Right lung (tissue), 10 donors: ENCODE measurements around the gene TPRKB. TPM values are rescaled to one million over a fixed set of nuclear protein-coding genes. Genes with fewer than 3 reads are reported as not detected.
"Not testable (repeated sequence)": the region's sequence is repeated elsewhere in the genome, so short reads cannot be mapped to it uniquely, and the experiment has no call there.

Source experiments
- DNase-seq, 2 donors: peaks; one replicate each; pipeline ENCODE4 v3.0.0-alpha.2; 2013
- long read RNA-seq, 8 donors: transcript quantifications; one replicate each; lab custom pipeline, GENCODE V29; 2026
- polyA plus RNA-seq, 5 donors: library from polyadenylated mRNA; unstranded; fragments of 120-200 nt; gene quantifications; one replicate each; pipeline versions ENCODE4 v1.2.1 to v1.2.3, GENCODE V29; 2013; ENCODE audit warnings: inconsistent platforms in 1 of 5, low replicate concordance in 1 of 5; ENCODE audit not compliant: insufficient read length in 5 of 5, insufficient read depth in 1 of 5

The TPRKB gene
- polyA plus RNA-seq: 10 to 100 TPM; 64.9 to 92.0 (median 75.2) TPM
- long read RNA-seq, donor 1, transcript TPRKB-201 (5 exons, 748 nt): major isoform, 17 of 78 reads
- long read RNA-seq, donor 1, transcript TPRKB-208 (2 exons, 730 nt): minor isoform, 9 of 78 reads
- long read RNA-seq, donor 1, partial matches to known transcripts: 38 of 78 reads
- long read RNA-seq, donor 1, other reads (novel, unspliced or antisense): 5 of 78 reads
- long read RNA-seq, donor 2, transcript TPRKB-201 (5 exons, 748 nt): major isoform, 11 of 36 reads
- long read RNA-seq, donor 2, transcript TPRKB-208 (2 exons, 730 nt): minor isoform, 5 of 36 reads
- long read RNA-seq, donor 2, partial matches to known transcripts: 17 of 36 reads
- long read RNA-seq, donor 2, other reads (novel, unspliced or antisense): 0 of 36 reads
- long read RNA-seq, donor 3, transcript TPRKB-208 (2 exons, 730 nt): minor isoform, 12 of 73 reads
- long read RNA-seq, donor 3, transcript TPRKB-201 (5 exons, 748 nt): major isoform, 22 of 73 reads
- long read RNA-seq, donor 3, partial matches to known transcripts: 26 of 73 reads
- long read RNA-seq, donor 3, other reads (novel, unspliced or antisense): 8 of 73 reads
- long read RNA-seq, donor 4, transcript TPRKB-201 (5 exons, 748 nt): major isoform, 8 of 31 reads
- long read RNA-seq, donor 4, partial matches to known transcripts: 17 of 31 reads
- long read RNA-seq, donor 4, other reads (novel, unspliced or antisense): 0 of 31 reads
- long read RNA-seq, donor 5, transcript TPRKB-203 (6 exons, 816 nt): minor isoform, 5 of 83 reads
- long read RNA-seq, donor 5, transcript TPRKB-201 (5 exons, 748 nt): major isoform, 24 of 83 reads
- long read RNA-seq, donor 5, transcript TPRKB-208 (2 exons, 730 nt): minor isoform, 10 of 83 reads
- long read RNA-seq, donor 5, transcript TPRKB-210 (4 exons, 798 nt): minor isoform, 6 of 83 reads
- long read RNA-seq, donor 5, partial matches to known transcripts: 30 of 83 reads
- long read RNA-seq, donor 5, other reads (novel, unspliced or antisense): 5 of 83 reads
- long read RNA-seq, donor 6, transcript TPRKB-208 (2 exons, 730 nt): minor isoform, 6 of 77 reads
- long read RNA-seq, donor 6, transcript TPRKB-203 (6 exons, 816 nt): minor isoform, 5 of 77 reads
- long read RNA-seq, donor 6, transcript TPRKB-201 (5 exons, 748 nt): major isoform, 32 of 77 reads
- long read RNA-seq, donor 6, partial matches to known transcripts: 22 of 77 reads
- long read RNA-seq, donor 6, other reads (novel, unspliced or antisense): 6 of 77 reads
- long read RNA-seq, donor 7, transcript TPRKB-201 (5 exons, 748 nt): major isoform, 10 of 27 reads
- long read RNA-seq, donor 7, partial matches to known transcripts: 6 of 27 reads
- long read RNA-seq, donor 7, other reads (novel, unspliced or antisense): 8 of 27 reads
- long read RNA-seq, donor 8, transcript TPRKB-201 (5 exons, 748 nt): major isoform, 8 of 28 reads
- long read RNA-seq, donor 8, partial matches to known transcripts: 13 of 28 reads
- long read RNA-seq, donor 8, other reads (novel, unspliced or antisense): 0 of 28 reads

DNA sequence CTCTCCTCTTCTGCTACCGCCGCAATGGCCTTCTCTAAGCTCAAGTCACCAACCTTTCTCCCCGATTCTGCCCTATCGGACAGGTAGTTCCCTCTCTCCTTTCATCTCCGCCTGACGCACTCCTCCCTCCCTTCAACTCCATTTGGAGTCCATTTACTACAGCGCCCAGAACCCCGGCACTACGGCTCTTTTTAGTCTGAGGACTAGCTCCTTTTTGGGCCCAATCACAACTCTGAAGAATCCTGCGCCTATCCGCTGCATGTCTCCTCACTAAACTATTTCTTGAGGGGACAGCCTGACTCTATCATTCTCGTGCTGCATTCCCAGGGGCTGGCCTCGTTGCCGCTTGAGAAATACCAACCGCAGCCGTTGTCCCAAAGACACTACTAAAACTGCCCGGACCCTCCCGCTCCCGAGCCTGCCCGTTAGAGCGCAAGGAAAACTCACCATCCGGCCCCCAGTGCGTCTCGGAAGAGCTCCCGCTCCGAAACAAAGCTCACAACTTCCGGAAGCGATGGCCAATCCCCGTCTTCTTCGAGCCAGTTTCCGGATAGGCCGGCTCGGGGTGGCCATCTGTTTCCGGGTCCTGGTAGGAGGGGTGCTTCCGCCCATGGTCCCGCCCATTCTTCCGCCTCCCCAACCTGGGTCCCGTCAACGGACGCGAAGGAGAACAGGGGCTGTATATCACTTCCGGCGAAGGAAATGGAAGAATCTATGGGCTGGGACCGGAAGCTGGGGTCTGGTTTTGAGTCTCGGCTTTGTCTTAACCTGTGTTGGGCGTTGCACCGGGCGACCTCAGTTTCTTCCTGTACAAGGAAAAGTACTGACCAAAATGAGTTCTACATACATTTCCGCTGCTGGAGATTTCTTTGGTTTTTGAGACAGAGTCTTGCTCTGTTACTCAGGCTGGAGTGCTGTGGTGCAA, at the start of gene TPRKB:
TSS of gene TPRKB (minus strand) at position 491 of the 925 bp plus-strand sequence. CDS start 2,776 bp downstream, outside the sequence.
- DNase-seq: peak; percentile 96

DNA sequence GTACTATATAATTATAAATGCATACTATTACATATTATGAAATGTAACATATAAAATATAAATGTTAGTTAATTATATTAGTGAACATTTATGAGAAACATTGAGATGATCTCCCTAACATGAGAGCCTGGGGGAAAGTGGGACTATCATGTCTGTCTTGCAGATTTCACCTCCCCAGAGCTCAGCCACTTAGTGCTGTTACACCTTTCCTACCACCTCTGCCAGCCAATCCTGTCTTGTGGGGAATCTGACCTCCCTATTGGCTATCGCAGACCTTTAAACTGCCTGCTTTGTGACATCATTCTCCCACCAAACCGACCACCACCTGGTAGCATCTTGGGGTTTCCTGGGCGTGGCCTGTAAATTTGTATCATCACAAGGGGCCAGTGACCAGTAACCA, 46.7 kb upstream of the TPRKB start, which contains the start of gene C2orf78:
TSS of gene C2orf78 (plus strand) at position 301 of the 400 bp plus-strand sequence. CDS start 127 bp downstream, outside the sequence.
- DNase-seq: not testable (repeated sequence)

DNA sequence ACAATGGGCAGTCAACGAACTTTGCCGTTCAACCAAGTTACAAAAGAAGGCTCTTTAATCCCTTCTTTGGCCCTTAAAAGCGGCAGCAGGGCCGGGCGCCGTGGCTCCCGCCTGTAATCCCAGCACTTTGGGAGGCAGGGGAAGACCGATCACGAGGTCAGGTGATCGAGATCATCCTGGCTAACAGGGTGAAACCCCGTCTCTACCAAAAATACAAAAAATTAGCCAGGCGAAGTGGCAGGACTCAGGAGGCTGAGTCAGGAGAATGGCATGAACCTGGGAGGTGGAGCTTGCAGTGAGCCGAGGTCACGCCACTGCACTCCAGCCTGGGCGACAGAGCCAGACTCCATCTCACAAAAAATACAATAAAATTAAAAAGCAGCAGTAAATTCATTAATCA, 46.3 kb upstream of the TPRKB start:
- DNase-seq: not testable (repeated sequence)

DNA sequence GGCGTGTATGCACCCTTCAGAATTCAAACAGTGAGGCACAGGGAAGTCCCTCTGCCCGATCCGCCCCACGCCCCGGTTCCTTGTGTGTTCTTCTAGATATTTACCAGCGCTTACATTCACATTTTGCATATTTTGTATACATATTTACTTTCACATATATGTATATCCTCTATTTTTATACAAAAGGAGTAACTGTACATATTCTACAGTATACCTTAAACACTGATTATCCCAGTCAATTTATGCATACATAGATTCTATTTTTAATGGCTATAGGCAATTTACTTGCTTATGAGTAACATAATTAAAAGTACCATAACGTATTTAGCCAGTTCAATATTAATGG, 43.1 kb upstream of the TPRKB start:
- no peak for DNase-seq

DNA sequence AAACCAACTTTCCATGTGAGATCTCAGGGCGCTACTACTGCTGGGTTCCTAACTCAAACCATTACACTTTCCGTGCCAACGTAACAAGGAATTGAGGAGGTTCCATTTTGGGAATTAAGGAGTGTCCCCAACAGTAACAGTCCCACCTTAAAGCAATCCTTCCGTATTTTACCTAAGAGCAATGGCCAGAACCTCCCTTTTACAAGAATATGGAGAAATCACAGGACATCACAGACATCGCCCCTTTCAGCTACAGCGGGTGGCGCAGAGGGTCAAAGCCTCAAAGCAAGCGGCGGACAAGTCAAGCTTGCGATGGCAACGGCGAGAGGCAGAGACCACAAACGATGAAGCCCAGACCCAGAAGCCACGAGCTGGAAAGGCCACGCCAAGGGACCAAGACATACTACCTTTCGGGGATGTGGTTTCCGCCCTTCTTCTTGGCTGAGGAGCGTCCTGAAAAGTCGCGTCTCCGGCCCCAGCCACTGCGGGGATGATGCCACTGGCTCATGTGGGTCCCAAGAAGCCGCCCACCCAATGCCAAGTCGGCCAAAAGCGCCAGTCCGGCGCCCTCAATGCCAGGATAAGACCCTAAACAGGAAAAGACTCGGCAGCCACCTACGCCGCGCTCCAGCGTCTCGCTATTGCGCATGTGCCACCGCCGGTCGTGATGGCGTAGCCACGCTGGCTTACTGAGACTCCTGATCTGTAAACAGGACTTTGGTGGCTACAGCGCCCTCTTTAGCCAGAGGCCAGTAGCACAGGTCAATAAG, 42.5 kb upstream of the TPRKB start, which contains the start of gene DUSP11:
TSS of gene DUSP11 (minus strand) at position 637 of the 770 bp plus-strand sequence. CDS start at position 508, 129 bp downstream.
- peak; percentile 88 to 92 for DNase-seq

DNA sequence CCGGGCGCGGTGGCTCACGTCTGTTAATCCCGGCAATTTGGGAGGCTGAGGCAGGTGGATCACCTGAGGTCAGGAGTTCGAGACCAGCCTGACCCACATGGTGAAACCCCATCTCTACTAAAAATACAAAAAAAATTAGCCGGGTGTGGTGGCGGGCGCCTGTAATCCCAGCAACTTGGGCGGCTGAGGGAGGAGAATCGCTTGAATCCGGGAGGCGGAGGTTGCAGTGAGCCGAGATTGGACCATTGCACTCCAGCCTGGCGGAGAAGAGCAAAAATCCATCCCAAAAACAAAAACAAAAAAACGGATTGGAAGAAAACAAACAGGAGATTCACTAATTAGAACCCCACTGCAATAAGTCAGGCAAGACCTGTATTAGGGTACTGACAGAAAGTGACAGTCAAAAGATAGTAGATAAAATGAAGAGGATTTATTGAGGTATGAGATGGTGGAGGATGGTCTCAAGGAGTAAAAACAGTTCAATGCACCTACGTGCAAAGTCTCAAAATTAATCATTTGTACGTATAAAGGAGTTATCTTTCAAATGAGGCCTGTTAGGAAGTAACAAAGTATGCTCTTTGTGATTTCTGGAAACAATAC, 41.8 kb upstream of the TPRKB start:
- DNase-seq: not testable (repeated sequence)

DNA sequence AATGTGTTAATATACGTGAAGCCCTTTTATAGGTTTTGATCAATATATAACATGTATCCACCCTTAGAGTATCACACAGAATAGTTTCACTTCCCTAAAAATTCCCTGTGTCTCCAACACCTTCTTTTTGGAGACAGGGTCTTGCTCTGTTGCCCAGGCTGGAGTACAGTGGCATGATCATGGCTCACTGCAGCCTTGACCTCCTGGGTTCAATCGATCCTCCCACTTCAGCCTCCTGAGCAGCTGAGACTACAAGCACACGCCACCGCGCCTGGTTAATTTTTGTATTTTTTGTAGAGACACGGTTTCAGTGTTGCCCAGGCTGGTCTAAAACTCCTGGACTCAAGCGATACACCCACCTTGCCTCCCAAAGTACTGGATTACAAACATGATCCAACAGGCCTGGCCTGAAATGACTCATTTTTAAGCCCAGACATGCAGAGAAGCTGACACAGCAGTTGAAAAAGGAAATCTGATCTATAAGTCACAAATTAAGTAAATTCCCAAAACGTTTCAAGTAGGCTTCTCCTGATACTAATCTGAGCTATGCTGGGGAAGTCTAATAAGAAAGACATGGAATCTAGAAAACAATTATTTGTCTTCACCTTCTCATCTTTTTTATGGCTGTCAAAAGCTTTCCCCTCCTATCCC, 39.8 kb upstream of the TPRKB start:
- DNase-seq: no peak

DNA sequence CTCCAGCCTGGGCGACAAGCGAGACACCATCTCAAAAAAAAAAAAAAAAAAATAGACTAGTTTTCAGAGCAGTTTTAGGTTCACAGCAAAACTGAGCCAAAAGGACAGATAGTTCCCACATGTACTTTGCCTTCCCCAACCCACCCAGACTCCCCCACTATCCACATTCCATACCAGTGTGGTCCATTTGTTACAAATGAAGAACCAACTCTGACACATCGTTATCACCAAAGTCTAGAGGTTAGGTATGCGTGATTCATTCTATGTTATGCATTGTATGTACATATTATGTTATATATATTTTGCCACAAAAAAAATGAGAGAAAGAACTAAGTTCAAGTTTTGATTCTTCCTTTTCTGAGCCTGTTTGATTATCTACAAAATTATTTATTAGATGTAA, 39.2 kb upstream of the TPRKB start:
- DNase-seq: no peak

DNA sequence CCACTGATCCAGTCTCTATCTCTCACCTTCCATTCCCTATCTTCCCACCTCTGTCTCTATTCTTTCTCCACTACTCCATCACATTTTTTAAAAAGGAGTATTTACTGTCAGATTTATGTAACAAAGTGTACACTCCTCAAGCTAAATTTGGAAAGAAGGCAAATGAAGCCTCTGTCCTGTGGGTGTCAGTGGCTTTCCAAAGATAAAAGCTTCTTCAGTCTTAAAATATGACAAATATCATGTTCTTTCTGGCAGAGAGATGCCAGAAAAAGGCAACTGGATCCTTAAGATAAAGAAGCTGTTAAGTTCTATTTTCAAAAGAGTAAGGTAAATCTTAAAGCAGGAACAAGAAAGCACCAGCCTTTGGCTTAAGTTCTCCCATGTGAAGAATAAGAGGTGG, 35.7 kb upstream of the TPRKB start:
- no peak for DNase-seq

DNA sequence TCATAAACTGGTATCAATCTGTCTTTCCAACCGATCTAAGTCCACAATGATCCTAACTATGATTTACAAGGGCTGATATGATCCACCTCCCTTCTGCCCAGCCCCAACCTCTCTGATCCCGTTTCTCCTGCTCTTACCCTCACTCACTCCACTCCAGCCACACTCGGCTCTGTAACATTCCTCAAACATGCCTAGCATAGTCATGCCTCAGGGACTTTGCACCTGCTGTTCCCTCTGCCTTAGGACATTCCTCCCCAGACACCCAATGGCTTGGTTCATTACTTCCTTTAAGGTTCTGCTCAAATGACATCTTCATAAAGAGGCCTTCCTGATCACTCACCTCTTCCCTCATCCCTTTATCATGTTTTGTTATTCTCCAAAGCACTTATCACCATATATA, 33.6 kb upstream of the TPRKB start:
- no peak for DNase-seq

DNA sequence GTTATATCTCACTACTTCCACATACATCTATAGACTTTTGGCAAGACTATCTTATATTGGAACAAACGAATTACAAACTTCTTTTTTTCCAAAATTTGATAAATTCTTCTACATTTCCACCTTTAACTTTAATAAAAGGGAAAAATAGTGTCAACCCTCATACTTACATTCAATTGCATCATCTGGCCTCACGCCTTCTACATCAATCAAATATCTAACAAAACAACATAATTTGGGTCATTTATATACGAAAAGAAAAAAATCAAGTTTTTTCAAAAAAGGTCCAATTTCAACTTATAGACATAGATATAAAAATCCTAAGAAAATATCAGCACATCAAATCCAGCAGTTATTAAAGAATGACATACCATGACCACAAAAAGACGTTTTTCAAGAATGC, 29.8 kb upstream of the TPRKB start:
- DNase-seq: no peak

DNA sequence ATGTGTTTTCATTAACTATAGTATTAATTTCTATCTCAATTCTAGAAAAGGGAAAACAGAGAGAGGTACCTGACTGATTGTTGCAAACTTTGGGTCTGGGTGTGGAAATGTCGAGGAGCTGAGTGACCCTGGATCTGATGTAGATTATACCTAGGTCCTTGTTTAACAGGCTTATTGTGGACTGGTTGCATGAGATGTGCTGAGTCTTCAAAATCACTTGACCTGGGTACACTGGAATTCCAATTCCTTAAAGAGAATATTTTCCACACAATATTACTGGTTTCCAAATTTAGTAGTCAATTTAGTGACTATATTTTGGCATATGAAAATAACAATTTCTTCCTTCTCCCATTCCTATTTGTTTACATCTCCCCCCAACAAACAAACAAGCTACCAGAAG, 29.2 kb upstream of the TPRKB start:
- no peak for DNase-seq

DNA sequence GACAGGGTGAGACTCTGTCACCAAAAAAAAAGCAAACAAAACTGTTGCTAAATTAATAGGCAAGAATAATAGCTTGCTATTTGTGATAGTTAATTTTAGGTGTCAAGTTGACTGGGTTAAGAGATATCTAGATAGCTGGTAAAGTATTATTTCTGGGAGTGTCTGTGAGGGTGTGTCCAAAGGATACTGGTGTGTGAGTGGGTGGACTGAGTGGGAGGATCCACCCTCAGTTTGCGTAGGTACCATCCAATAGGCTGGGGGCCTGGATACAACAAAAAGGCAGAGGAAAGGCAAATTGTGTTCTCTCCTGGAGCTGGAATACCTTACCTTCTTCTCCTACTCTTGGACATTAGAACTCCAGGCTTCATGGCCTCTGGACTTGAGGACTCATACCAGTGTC, 27.8 kb upstream of the TPRKB start:
- DNase-seq: no peak

DNA sequence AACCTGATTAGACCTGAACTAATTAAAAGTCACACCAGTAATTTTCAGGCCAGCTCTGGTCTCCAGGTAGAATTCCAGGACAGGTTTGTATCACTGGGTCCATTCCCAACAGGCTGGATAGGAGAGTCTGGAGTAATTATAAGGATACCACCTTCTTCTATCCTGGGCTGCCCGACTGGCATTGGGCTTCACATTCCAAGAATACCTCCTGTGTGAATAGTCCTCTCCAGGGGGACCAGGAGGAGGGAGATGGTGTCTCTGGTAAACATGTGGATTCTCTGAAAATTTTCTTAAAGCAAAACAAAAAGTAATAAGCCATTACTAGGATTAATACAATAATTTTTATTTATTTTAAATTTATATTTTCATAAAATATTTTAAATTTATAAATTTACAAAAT, 25.4 kb upstream of the TPRKB start:
- no peak for DNase-seq

DNA sequence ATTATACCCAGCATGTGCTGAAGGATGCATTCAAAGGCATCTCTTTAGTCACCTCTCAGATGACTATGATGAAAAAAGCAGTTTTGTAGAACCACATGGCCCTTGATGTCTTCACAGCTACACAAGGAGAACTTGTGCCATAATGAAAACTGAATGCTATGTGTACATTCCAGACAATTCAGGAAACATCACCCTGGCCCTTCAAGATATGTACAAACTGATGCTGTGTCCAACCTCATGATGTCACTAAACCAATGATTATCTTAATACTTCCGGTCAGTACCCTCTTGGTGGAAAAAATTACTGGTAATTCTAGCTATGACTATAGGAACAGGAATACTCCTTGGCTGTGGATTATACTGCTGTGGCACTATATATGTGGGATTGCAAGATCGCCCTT, 22.8 kb upstream of the TPRKB start:
- no peak for DNase-seq

DNA sequence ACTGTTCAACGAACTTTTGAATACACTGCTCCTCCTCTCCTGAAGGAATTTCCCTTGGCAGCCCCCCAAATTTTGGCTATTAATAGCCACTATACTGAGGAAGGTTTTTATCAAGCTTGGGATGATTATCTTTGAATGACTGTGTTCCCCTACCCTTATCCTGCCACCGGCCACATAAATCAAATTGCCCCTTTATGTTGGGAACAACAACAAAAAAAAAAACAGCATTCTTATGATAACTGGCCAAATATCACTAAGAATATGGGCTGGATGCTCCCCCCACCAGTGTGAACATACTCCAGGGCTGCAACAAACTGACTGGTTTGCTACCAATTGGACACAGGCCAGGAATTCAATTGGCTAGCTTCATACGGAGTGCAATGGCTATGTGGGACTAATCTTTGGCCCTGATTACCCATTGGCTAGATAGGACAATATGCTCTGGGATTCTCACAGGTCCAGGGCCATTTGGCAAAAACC, 22.2 kb upstream of the TPRKB start:
- peak in 1 of 2 donors; percentile 17 for DNase-seq

DNA sequence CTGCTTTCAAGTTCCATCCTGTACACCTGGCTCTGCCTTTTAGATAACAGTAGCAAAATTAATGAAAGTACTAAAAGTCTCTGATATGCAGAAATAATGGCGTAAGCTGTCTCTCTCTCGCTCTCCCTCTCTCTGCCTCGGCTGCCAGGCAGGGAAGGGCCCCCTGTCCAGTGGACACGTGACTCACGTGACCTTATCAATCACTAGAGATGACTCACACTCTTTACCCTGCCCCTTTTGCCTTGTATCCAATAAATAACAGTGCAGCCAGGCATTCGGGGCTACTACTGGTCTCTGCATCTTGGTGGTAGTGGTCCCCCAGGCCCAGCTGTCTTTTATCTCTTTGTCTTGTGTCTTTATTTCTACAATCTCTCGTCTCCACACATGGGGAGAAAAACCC, 17.2 kb upstream of the TPRKB start:
- DNase-seq: not testable (repeated sequence)

DNA sequence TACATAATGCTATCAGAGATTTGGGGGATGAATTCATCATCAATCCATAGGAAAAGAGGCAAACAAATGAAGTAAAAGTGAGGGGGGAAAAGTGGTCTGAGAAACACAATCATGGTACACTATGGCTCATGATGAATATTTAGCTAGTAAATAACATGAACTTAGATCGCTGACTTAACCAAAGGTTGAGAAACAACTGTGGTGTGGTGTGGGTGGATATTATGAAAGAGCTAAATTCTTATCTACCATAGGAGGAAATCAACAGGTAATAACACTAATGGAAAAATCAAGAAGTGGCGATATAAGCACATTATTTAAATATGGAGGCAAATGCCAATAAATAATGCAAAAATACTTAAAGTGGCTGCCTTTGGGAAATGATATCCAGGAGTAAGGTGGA, 12.2 kb upstream of the TPRKB start:
- DNase-seq: no peak
